GM21717 (cell line): ENCODE data around the gene LPIN1.

Experiments
- ATAC-seq: cut with Tn5 transposase; IDR thresholded peaks from one replicate; pipeline ENCODE4 v1.9.1; 2021; ENCODE audit warnings: mild to moderate bottlenecking, moderate library complexity; ENCODE audit not compliant: unreplicated experiment

The LPIN1 gene

GRCh38 chr2:11762031-11762430, 15.6 kb downstream of the LPIN1 start:
- ATAC-seq: no peak

- no peak for ATAC-seq
Measured at GRCh38 chr2:11762799-11763461, 16.5 kb downstream of the LPIN1 start.

- ATAC-seq: no peak
Measured at GRCh38 chr2:11764359-11764758, 17.9 kb downstream of the LPIN1 start.

- ATAC-seq: no peak
Measured at GRCh38 chr2:11764920-11765319, 18.5 kb downstream of the LPIN1 start.

GRCh38 chr2:11765501-11765900, 19.1 kb downstream of the LPIN1 start:
- no peak for ATAC-seq

GRCh38 chr2:11766016-11766415, 19.6 kb downstream of the LPIN1 start:
- no peak for ATAC-seq

- no peak for ATAC-seq
Measured at GRCh38 chr2:11767779-11768178, 21.3 kb downstream of the LPIN1 start.

GRCh38 chr2:11768946-11769345, 22.5 kb downstream of the LPIN1 start:
- no peak for ATAC-seq

GRCh38 chr2:11769516-11769915, 23.1 kb downstream of the LPIN1 start:
- ATAC-seq: no peak

GRCh38 chr2:11770531-11771188, 24.2 kb downstream of the LPIN1 start:
- no peak for ATAC-seq

- ATAC-seq: no peak
Measured at GRCh38 chr2:11771971-11772615, 25.7 kb downstream of the LPIN1 start.

- ATAC-seq: no peak
Measured at GRCh38 chr2:11773111-11773510, 26.7 kb downstream of the LPIN1 start.

- no peak for ATAC-seq
Measured at GRCh38 chr2:11773747-11774525, 27.5 kb downstream of the LPIN1 start.

- no peak for ATAC-seq
Measured at GRCh38 chr2:11774600-11774999, 28.2 kb downstream of the LPIN1 start.

- peak; percentile 82 for ATAC-seq
Measured at GRCh38 chr2:11775384-11775783, 29.0 kb downstream of the LPIN1 start.

- ATAC-seq: no peak
Measured at GRCh38 chr2:11777066-11777782, 30.8 kb downstream of the LPIN1 start.

- no peak for ATAC-seq
Measured at GRCh38 chr2:11777886-11778415, 31.5 kb downstream of the LPIN1 start.

- no peak for ATAC-seq
Measured at GRCh38 chr2:11778416-11778815, 32.0 kb downstream of the LPIN1 start.

GRCh38 chr2:11778923-11779757, 32.7 kb downstream of the LPIN1 start:
- peak; percentile 89 for ATAC-seq

GRCh38 chr2:11781602-11782001, 35.2 kb downstream of the LPIN1 start:
- no peak for ATAC-seq
